GM15510 (cell line): ENCODE measurements around the gene LRFN2.

Experiments
- POLR2A ChIP-seq: IDR thresholded peaks from 3 replicates; pipeline ENCODE4 v1.6.1; 2011; ENCODE audit warnings: borderline replicate concordance; ENCODE audit not compliant: insufficient read length; ENCODE audit errors: extremely low read depth

The LRFN2 gene

DNA sequence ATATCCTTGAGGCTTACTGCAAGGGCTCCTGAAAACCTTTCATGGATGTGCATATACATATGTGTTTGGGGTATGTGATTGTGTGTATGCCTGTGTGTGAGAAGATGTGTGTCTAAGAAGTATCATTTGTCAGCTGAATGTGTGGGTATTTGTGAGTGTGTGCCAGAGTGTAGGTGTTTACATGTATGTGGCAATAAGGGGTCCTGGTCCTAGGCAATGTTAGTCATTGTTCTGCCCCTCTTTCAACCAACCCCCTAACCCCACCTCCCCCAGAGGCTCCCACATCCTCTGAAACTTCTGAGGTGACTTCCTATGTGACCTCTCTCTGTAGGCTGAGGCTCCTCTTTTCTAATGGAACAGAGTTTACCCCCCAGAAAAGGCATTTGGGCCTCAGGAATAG, 186.4 kb downstream of the LRFN2 start:
- no peak for TF ChIP-seq POLR2A

DNA sequence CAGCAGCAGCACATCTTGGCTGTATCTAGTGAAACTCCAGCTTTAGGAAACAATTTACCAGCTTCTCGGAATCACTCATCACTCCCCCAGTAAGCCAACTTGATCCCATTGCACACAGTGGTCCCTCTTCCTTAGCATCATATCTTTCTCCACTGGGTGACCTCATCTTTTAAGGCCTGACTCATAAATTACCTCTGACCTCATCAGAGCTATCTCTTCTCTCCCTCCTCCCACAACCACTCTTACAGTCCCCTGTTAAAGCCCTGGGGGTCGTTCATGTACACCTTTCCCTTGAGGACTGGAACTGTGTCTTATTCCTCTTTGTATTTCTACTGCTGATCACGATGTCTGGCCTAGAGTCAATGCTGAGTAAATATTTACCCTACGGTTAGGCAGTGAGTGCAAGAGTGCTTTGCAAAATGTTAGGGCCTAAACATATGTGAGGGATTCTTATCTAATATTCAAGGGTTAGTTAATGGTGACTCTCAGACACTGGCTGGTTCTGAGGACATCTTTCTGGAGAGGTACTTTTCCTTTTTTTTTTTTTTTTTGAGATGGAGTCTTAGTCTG, 187.2 kb downstream of the LRFN2 start:
- no peak for TF ChIP-seq POLR2A

DNA sequence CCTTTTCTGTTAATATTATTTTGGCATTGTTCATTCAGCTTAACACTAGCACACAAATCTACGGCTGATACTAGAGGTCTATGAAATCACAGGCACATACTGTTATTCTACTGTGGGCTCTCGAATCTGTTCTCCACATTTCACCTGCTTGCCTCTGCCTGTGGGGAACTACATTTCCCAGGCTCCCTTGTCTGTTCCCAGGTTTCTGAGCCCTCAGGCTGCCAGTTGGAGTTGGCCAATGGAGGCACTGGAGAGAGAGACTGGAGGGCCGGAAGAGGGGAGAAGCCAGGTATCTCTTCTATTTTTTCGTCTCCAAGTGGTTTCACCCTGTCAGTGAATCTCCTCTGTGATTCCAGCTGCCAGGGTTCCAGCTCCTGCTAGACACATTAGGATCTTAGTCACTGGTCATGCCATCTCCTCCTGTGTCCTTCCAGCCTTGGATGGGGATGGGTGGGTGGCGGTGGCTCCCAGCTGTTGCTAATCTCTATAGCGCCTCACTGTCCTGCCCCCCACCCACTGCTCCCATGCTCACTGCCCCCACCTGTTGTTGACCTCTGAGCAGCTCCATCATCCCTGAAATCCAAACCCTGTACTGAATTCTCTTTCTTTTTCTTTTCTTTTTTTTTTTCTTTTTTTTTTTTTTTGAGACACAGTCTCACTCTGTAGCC, 188.2 kb downstream of the LRFN2 start:
- no peak for TF ChIP-seq POLR2A

DNA sequence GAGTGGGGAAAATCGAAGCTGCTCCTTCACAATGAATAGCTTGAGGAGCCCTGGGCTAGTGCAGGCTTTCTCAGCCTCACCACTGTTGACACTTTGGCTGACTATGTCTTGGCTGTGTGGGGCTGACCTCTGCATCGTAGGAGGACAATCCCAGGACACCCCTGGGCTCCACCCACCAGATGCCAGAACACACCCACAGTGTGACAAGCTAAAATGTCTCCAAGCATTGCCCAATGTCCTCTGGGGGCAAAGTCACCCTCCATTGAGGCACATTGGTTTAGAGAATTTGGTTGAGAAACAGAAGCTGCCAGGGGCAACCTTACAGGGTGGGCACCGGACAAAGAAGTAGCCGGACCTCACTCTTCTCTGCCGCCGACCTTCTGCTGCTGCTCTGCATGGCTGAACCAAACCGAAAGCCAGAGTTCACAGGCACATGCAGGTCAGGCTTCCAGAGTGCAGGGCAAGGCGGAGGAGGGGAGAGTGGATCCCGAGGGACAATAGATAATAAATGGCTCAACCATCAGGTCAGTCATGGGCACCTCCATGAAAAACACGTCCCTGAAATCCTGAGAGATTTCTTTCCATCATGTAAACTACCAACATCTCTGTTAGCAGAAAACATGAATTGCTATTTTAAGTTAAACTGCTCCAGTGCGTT, 189.0 kb downstream of the LRFN2 start:
- no peak for TF ChIP-seq POLR2A

GRCh38 chr6:40397287-40398033, 189.7 kb downstream of the LRFN2 start:
- TF ChIP-seq POLR2A: no peak

GRCh38 chr6:40395698-40396076, 191.5 kb downstream of the LRFN2 start:
- no peak for TF ChIP-seq POLR2A

DNA sequence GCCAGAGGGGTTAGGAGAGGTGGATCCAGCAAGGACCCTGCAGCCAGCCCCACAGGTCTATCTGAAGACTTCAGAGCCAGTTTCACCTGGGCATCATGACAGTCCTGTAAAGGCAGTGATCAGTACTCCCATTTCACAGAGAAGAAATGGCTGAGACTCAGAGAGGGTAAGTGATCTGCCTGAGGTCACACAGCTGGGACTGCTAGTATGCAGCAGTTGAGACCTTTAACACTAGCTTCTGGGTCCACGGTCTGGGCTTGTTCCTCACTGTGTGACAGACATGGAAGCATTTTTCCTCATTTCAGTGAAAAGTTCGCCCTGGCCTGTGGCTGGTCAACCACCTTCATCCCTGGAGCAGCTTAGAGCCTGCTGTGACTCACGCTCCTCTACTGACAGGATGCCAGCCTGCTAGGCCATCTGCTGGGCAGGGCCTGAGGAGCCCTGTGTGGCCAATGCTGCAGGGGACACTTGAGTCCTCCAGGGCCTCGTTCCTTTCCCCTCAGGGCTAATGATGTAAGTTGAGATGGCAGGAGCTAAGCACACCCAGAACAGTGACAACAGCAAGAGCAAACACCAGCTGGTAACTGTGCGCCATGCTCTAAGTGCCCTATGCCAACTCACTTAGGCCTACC, 192.0 kb downstream of the LRFN2 start:
- no peak for TF ChIP-seq POLR2A

DNA sequence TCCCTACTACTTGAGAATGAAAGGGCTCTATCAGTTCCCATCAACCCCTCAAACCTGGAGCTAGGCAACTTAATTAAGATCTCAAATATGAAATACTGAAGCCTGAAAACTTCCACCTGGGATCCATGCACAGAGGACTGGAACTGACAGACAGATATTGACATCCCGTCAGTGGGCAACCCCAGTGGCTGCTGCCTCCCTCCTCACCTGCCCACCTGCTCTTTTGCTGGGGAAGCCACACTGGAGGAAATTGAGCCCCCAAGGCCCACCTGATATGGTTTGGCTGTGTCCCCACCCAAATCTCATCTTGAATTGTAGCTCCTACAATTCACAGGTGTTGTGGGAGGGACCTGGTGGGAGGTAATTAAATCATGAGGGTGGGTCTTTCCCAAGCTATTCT, 192.8 kb downstream of the LRFN2 start:
- TF ChIP-seq POLR2A: no peak

DNA sequence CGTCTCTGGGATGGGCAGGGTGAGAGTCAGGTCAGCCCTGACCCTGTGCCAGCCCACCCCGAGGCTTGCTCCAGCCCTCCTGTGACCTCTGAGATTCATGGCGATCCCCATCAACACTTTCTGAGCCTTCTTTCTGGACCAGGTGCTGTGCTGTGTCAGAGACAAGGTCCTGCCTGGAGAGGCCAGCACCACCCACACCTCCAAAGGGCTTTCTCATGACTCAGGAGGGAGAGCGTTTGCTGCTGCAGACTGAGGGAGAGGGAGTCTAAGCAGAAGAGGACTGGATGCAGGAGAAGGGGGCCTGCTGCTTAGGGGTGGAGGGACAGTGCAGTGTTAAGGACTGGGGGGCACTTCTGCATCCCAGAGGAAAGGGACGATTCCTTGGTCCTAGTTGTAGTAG, 193.5 kb downstream of the LRFN2 start:
- TF ChIP-seq POLR2A: no peak

GRCh38 chr6:40392589-40392988, 194.6 kb downstream of the LRFN2 start:
- no peak for TF ChIP-seq POLR2A

DNA sequence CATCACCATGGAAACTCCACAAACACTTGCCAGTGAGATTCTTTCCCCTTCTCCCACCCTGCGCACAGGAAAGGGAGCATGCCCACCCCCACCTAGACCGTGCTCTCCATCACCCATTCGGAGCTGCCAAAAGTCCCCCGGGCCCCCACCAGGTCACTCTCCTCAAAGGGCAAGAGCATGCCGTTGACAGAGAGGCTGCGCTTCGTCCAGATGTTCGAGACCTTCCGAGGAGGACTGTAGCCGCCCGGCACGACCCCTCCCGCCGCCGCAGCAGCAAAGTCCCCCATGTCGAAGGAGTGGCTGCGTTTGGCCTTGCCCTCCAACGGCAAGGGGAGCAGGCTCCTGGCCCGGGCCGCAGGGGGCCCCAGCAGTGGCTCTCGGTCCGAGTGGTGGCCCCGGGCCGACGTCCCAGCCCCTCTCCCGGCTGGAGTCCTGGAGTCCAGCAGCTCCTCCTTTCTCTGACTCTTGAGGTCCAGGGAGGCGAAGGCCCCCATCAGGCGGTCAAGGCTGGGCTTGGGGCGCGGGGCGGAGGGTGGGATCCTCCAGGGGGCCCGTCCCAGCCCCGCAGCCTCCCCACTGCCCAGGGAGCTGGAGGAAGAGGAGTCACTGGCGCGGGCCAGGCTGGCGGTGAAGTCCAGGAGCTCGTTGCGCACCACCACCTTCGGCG, 195.2 kb downstream of the LRFN2 start:
- TF ChIP-seq POLR2A: no peak

GRCh38 chr6:40391086-40391485, 196.1 kb downstream of the LRFN2 start:
- TF ChIP-seq POLR2A: no peak

DNA sequence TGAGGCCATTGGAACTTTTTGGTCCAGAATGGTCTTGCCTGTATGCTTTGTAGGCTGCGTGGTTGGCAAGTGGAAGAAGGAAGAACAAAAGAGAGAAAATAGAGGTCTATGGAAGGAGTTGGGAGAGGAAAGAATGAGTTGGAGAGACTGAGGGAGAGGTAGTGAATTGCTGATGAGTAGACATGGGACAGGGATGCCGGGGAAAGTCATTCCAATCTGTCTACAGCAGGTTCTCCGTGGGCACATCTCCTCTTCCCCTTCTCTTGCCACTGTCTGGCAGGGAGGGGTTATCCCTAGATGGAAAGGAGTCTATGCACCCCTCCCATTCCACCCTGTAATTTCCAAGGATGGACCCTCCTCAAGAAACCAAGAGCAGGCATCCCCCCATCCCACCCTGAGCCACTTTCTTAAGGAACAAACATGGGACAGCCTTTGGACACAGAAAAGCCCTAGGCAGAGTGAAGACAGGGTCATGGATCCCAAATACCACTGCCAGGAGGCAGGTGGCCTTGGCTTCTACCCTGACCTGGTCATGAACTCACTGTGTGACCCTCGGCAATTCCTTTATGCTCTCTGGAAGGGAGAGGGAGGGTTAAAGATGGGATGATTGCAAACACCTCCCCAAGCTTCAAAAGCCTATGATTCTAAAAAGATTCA, 196.9 kb downstream of the LRFN2 start:
- TF ChIP-seq POLR2A: no peak

GRCh38 chr6:40389254-40389653, 197.9 kb downstream of the LRFN2 start:
- no peak for TF ChIP-seq POLR2A
